Fibroblast of skin of back (primary cell): Measurements from ENCODE around the gene TUG1.

Experiments
- DNase-seq: peaks from one replicate; pipeline ENCODE4 v3.0.0-alpha.2; 2013

TUG1 gene

DNA sequence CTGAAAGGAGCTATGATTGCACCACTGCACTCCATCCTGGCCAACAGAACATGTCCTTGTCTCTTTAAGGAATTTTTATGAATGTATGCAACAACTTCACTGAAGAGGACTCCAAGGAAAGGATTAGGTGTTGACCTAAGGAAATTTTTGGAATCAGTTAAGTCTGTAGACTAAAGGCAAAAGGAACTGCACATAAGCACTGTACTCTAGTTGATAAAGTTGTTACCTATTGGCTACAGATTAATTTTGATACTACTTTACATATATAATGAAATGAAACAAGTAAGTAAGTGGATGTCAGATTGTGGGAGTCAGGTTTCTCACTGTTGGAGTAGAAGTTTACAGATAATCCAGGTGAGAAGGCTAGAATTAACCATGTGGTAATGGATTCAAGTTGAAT lies 36.5 kb downstream of the TUG1 start:
- no peak for DNase-seq

DNA sequence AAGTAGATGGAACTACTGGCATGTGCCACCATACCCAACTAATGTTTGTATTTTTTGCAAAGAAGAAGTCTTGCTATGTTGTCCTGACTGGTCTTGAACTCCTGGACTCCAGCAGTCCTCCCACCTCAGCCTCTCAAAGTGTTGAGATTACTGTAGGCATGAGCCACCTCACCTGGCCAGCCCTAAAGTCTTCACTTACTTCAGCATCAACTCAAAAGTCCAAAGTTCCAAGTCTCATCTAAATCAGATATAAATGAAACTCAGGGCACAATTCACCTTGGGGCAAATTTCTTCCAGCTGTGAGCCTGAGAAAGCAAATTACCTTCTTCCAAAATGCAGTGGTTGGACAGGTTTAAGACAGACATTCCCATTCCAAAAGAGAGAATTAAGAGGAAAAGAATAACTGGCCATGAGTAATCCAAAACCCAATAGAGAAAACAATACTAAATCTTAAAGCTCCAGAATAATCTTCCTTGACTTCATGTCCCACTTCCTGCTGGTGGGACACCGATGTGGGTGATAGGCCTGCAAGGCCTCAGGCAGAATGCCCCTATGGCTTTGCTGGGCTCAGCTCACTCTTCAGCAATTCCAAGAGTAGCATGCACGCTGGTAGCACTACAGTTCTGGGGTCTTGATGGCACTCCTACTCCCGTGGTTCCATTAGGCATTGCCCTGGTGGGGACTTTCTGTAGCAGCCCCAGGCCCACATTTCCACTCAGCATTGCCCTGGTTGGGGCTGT lies 50.3 kb downstream of the TUG1 start:
- no peak for DNase-seq

DNA sequence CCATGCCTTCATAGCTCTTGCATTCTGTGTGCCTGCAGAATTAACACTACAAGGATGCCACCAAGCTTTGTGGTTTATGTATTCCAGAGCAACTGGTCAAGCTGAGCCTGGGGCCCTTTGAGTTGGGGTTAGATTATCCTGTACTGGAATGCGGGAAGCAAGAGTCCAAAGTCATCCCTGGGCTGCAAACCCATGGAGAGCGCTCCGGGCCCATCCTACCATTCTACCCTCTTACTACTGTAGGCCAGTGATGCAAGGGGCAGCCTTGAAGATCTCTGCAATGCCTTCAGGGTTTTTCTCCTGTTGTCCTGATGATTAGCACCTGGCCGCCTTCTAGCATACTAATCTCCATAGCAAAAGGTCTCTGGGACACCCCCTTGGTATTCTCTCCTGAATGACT lies 51.3 kb downstream of the TUG1 start:
- DNase-seq = no peak

DNA sequence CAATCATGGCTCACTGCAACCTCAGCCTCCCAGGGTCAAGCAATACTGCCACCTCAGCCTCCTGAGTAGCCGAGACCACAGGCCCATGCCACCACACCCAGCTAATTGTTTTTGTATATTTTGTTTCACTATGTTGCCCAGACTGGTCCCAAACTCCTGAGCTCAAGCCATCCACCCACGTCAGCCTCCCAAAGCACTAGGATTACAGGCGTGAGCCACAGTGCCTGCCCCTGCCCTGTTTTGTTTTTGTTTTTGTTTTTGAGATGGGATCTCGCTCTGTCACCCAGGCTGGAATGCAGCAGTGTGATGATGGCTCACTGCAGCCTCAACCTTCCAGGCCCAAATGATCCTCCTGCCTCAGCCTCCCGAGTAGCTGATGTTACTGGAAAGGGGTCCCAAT lies 53.5 kb downstream of the TUG1 start:
- DNase-seq = no peak
